Mesenchymal stem cell (in vitro differentiated cells and primary cell): ENCODE results near the gene STX12.
"Not testable (repeated sequence)": the region's sequence is repeated elsewhere in the genome, so short reads cannot be mapped to it uniquely, and the experiment has no call there.

ENCODE experiments used
- DNase-seq: peaks from one replicate; pipeline ENCODE4 v3.0.0-alpha.2; 2013
- H2AFZ ChIP-seq: one replicate; pipeline ENCODE4 v1.6.1; 2013; ENCODE audit warnings: low read depth, mild to moderate bottlenecking, control low read depth, inconsistent platforms, low read length, moderate library complexity
- H2AK5ac ChIP-seq: 2 replicates; pipeline ENCODE4 v1.6.1; 2013; ENCODE audit warnings: low read length, moderate library complexity, mild to moderate bottlenecking, inconsistent platforms; ENCODE audit not compliant: severe bottlenecking
- H2BK120ac ChIP-seq: one replicate; pipeline ENCODE4 v1.6.1; 2013; ENCODE audit warnings: low read depth, mild to moderate bottlenecking, inconsistent platforms, low read length, moderate library complexity
- H2BK12ac ChIP-seq, 2 experiments: one replicate each; pipeline ENCODE4 v1.6.1; 2013; ENCODE audit warnings: inconsistent platforms in 2 of 2, low read length in 2 of 2, mild to moderate bottlenecking in 2 of 2, moderate library complexity in 2 of 2, control low read depth in 1 of 2
- H2BK15ac ChIP-seq: one replicate; pipeline ENCODE4 v1.6.1; 2013; ENCODE audit warnings: mild to moderate bottlenecking, low read depth, inconsistent platforms; ENCODE audit not compliant: poor library complexity, severe bottlenecking
- H2BK5ac ChIP-seq: 2 replicates; pipeline ENCODE4 v1.6.1; 2013; ENCODE audit warnings: low read depth, mild to moderate bottlenecking, low read length, control low read depth, inconsistent platforms; ENCODE audit not compliant: poor library complexity, severe bottlenecking
- H3K14ac ChIP-seq, 2 experiments: one replicate each; pipeline ENCODE4 v1.6.1; 2013; ENCODE audit warnings: inconsistent platforms in 2 of 2, low read length in 2 of 2, control low read depth in 1 of 2, mild to moderate bottlenecking in 1 of 2, moderate library complexity in 1 of 2
- H3K18ac ChIP-seq, 2 experiments: one replicate each; pipeline ENCODE4 v1.6.1; 2013; ENCODE audit warnings: inconsistent platforms in 2 of 2, low read length in 2 of 2, control low read depth in 1 of 2, low read depth in 1 of 2, mild to moderate bottlenecking in 1 of 2
- H3K23ac ChIP-seq, 2 experiments: one replicate each; pipeline ENCODE4 v1.6.1; 2013; ENCODE audit warnings: inconsistent platforms in 2 of 2, low read length in 2 of 2, mild to moderate bottlenecking in 2 of 2, moderate library complexity in 2 of 2, control low read depth in 1 of 2
- H3K27ac ChIP-seq: 2 replicates; pipeline ENCODE4 v1.5.1; 2013; ENCODE audit warnings: mild to moderate bottlenecking, moderate library complexity, low read length, control low read depth, inconsistent platforms; ENCODE audit not compliant: poor library complexity, severe bottlenecking
- H3K27me3 ChIP-seq, 2 experiments: 2 replicates each; pipeline versions ENCODE4 v1.6.1 to v1.7.0; 2013; ENCODE audit warnings: low read length in 2 of 2, mild to moderate bottlenecking in 2 of 2, moderate library complexity in 2 of 2, control low read depth in 1 of 2, inconsistent platforms in 1 of 2; ENCODE audit not compliant: control insufficient read depth in 1 of 2, insufficient read depth in 1 of 2
- H3K36me3 ChIP-seq, 2 experiments: 2 replicates each; pipeline versions ENCODE4 v1.6.1 to v1.7.0; 2013; ENCODE audit warnings: low read length in 2 of 2, control low read depth in 1 of 2, inconsistent platforms in 1 of 2, low read depth in 1 of 2, mild to moderate bottlenecking in 1 of 2; ENCODE audit not compliant: insufficient read depth in 2 of 2, control insufficient read depth in 1 of 2
- H3K4ac ChIP-seq, 2 experiments: one replicate each; pipeline ENCODE4 v1.6.1; 2013; ENCODE audit warnings: inconsistent platforms in 2 of 2, low read length in 2 of 2, mild to moderate bottlenecking in 2 of 2, moderate library complexity in 2 of 2, control low read depth in 1 of 2, low read depth in 1 of 2
- H3K4me1 ChIP-seq: 2 replicates; pipeline ENCODE4 v1.6.1; 2013; ENCODE audit warnings: low read depth, low read length, control low read depth; ENCODE audit not compliant: control insufficient read depth, insufficient read depth
- H3K4me2 ChIP-seq: 2 replicates; pipeline ENCODE4 v1.6.1; 2013; ENCODE audit warnings: low read length, mild to moderate bottlenecking, inconsistent platforms; ENCODE audit not compliant: poor library complexity, severe bottlenecking
- H3K4me3 ChIP-seq, 2 experiments: 2 replicates each; pipeline versions ENCODE4 v1.5.1 to v1.7.0; 2013; ENCODE audit warnings: low read length in 2 of 2, mild to moderate bottlenecking in 2 of 2, control low read depth in 1 of 2, low read depth in 1 of 2; ENCODE audit not compliant: insufficient read depth in 1 of 2
- H3K79me1 ChIP-seq: replicated peaks from 2 replicates; pipeline ENCODE4 v1.6.1; 2013; ENCODE audit warnings: mild to moderate bottlenecking, control low read depth, low read length, inconsistent platforms; ENCODE audit not compliant: poor library complexity, severe bottlenecking
- H3K9ac ChIP-seq: 2 replicates; pipeline ENCODE4 v1.7.0; 2013; ENCODE audit warnings: mild to moderate bottlenecking, low read length, moderate library complexity
- H3K9me3 ChIP-seq: 2 replicates; pipeline ENCODE4 v1.7.0; 2013; ENCODE audit warnings: mild to moderate bottlenecking, low read length; ENCODE audit not compliant: control insufficient read depth
- H4K8ac ChIP-seq: one replicate; pipeline ENCODE4 v1.6.1; 2013; ENCODE audit warnings: inconsistent platforms, mild to moderate bottlenecking, low read length, moderate library complexity
- H4K91ac ChIP-seq: one replicate; pipeline ENCODE4 v1.6.1; 2013; ENCODE audit warnings: mild to moderate bottlenecking, low read length, inconsistent platforms
- WGBS: methylation state at CpG from one replicate; pipeline ENCODE4 v1.1.7; 2013; ENCODE audit warnings: mixed read lengths; 5-methylcytosine and 5-hydroxymethylcytosine counted together

The STX12 gene

DNA sequence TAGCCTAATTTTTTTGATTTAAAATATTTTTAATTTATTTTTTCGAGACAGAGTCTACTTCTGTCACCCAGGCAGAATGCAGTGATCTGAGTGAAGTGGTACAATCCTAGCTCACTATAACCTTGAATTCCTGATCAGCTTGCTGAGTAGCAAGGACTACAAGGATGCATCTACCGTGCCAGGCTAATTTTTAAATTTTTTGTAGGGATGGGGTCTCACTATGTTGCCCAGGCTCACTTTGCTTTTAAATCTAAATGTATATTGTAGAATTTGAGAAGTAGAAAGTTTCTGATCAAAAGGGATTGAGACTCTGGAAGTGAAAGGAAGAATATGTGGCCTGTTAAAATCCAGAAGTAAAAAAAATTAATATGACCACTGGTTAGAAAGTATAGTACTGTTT is 1.6 kb downstream of the STX12 start:
- Histone ChIP-seq H2BK120ac (no peak overlapping the region), H2AK5ac (no peak overlapping the region), H3K9ac (peak overlapping the region; percentile 97), H3K4ac (no peak overlapping the region), H2AFZ (no peak overlapping the region), H2BK15ac (no peak overlapping the region), H3K27ac (no peak overlapping the region), H4K91ac (no peak overlapping the region), H3K18ac (no peak overlapping the region), H3K4me3 (peak overlapping the region in 1 of 2 experiments; percentile 97), H3K36me3 (peaks cover 0 to 18% of the 10 kb centered on the region in 2 experiments), H4K8ac (no peak overlapping the region), H3K27me3 (no peaks in the 10 kb centered on the region), H2BK12ac (no peak overlapping the region), H3K79me1 (peaks cover 16% of the 10 kb centered on the region), H3K4me1 (peaks cover 3% of the 10 kb centered on the region), H2BK5ac (no peak overlapping the region), H3K23ac (no peak overlapping the region), H3K9me3 (no peaks in the 10 kb centered on the region), H3K4me2 (peak overlapping the region; percentile 42), H3K14ac (no peak overlapping the region)
- 100% methylated on average over 2 of the region's 2 CpGs for WGBS
- no peak for DNase-seq

DNA sequence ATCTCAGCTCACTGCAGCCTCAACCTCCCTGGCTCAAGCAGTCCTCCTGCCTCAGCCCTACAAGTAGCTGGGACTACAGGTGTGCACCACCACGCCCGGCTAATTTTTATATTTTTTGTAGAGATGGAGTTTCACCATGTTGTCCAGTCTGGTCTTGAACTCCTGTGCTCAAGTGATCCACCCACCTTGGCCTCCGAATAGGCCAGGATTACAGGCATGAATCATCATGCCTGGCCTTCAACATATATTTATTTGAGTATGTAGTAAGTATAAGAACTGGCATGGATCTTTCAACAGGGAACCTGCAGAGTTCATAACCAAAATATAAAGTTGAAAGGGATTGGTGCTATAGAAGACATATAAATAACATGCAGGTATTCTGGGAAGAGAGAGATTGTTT is 2.3 kb downstream of the STX12 start:
- 77% methylated on average over 3 of the region's 3 CpGs for WGBS
- H3K4ac ChIP-seq, H2BK5ac ChIP-seq, H3K4me2 ChIP-seq, H4K91ac ChIP-seq, H2AK5ac ChIP-seq, H3K4me1 ChIP-seq, H3K27me3 ChIP-seq, H4K8ac ChIP-seq, H3K27ac ChIP-seq, H3K9me3 ChIP-seq, H2BK120ac ChIP-seq, H2BK15ac ChIP-seq, H3K18ac ChIP-seq, H3K23ac ChIP-seq, DNase-seq, H2BK12ac ChIP-seq, H3K14ac ChIP-seq, H2AFZ ChIP-seq: not testable (repeated sequence)
- H3K9ac ChIP-seq = peak overlapping the region; percentile 0
- peak overlapping the region in 1 of 2 experiments; percentile 0 for H3K4me3 ChIP-seq
- peaks cover 2 to 18% of the 10 kb centered on the region in 2 experiments for H3K36me3 ChIP-seq
- H3K79me1 ChIP-seq = peaks cover 17% of the 10 kb centered on the region

DNA sequence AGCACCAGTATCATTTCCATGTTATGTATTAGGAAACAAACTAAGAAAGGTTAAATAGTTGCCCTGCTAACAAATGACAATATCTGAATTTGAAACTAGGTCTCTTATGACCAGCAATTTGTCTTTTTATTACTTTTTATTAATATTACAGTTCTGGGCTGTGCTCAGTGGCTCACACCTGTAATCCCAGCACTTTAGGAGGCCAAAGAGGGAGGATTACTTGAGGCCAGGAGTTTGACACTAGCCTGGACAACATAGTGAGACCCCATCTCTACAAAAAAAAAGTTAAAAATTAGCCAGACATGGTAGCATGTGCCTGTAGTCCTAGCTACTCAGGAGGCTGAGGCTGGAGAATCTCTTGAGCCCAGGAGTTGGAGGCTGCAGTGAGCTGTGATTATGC is 3.3 kb downstream of the STX12 start:
- H2AK5ac ChIP-seq, H3K23ac ChIP-seq, H3K27me3 ChIP-seq, DNase-seq, H3K4me1 ChIP-seq, H3K9ac ChIP-seq, H2AFZ ChIP-seq, H3K14ac ChIP-seq, H3K18ac ChIP-seq, H2BK12ac ChIP-seq, H3K4ac ChIP-seq, H3K27ac ChIP-seq, H3K4me3 ChIP-seq, H4K91ac ChIP-seq, H2BK15ac ChIP-seq, H2BK120ac ChIP-seq, H2BK5ac ChIP-seq, H3K9me3 ChIP-seq, H4K8ac ChIP-seq, H3K4me2 ChIP-seq: not testable (repeated sequence)
- Histone ChIP-seq H3K79me1 (peaks cover 18% of the 10 kb centered on the region), H3K36me3 (peaks cover 2 to 18% of the 10 kb centered on the region in 2 experiments)

DNA sequence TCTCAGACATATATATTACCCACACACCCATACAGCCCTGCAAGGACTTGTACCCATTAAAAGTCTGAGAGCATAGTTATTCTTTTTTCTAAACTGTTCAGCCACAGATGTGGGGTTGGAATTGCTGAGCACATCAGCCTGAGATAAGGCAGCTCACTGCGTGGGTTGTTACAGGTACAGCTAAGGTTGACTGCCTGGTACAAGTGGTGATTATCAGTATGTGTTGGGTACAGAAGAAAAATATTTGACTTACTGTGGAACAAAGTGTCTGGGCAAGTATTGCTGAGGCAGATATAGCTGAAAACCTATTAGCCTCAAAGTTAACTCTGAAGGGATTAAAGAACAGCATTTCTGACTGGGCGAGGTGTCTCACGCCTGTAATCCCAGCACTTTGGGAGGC is 5.0 kb downstream of the STX12 start:
- no peak overlapping the region for H2AFZ ChIP-seq
- no peak overlapping the region for H2BK5ac ChIP-seq
- H3K4me2 ChIP-seq = no peak overlapping the region
- no peaks in the 10 kb centered on the region for H3K27me3 ChIP-seq
- H3K23ac ChIP-seq = no peak overlapping the region
- peaks cover 22% of the 10 kb centered on the region for H3K79me1 ChIP-seq
- no peak overlapping the region for H3K9ac ChIP-seq
- peaks cover 3% of the 10 kb centered on the region for H3K4me1 ChIP-seq
- H3K27ac ChIP-seq = no peak overlapping the region
- H3K36me3 ChIP-seq = peaks cover 2 to 24% of the 10 kb centered on the region in 2 experiments
- H2BK12ac ChIP-seq = no peak overlapping the region
- DNase-seq = no peak
- no peak overlapping the region for H4K91ac ChIP-seq
- H3K4me3 ChIP-seq = no peak overlapping the region
- H3K18ac ChIP-seq = no peak overlapping the region
- H3K9me3 ChIP-seq = no peaks in the 10 kb centered on the region
- no peak overlapping the region for H2BK15ac ChIP-seq
- H4K8ac ChIP-seq = no peak overlapping the region
- 99% methylated on average over 3 of the region's 3 CpGs for WGBS
- H2BK120ac ChIP-seq = no peak overlapping the region
- H3K4ac ChIP-seq = no peak overlapping the region
- H2AK5ac ChIP-seq = no peak overlapping the region
- no peak overlapping the region for H3K14ac ChIP-seq
